Osteocyte (in vitro differentiated cells): ENCODE measurements around the gene ANGPTL1. TPM values are rescaled to one million over a fixed set of nuclear protein-coding genes. Genes with fewer than 3 reads are reported as not detected.
"Not testable (repeated sequence)": the region's sequence is repeated elsewhere in the genome, so short reads cannot be mapped to it uniquely, and the experiment has no call there.

ENCODE experiments used
- DNase-seq: peaks from one replicate; pipeline ENCODE4 v3.0.0; 2021; ENCODE audit warnings: mixed read lengths; ENCODE audit not compliant: unreplicated experiment; ENCODE audit errors: extremely low spot score
- H3K27ac Mint-ChIP-seq: one replicate; pipeline ENCODE4 v1.8.0; 2021; ENCODE audit warnings: mild to moderate bottlenecking, mixed read lengths; ENCODE audit not compliant: unreplicated experiment
- H3K27me3 Mint-ChIP-seq: one replicate; pipeline ENCODE4 v1.8.0; 2021; ENCODE audit warnings: mixed read lengths; ENCODE audit not compliant: unreplicated experiment
- H3K36me3 Mint-ChIP-seq: one replicate; pipeline ENCODE4 v1.8.0; 2021; ENCODE audit warnings: mixed read lengths; ENCODE audit not compliant: unreplicated experiment
- H3K4me1 Mint-ChIP-seq: one replicate; pipeline ENCODE4 v1.8.0; 2021; ENCODE audit warnings: mixed read lengths; ENCODE audit not compliant: unreplicated experiment
- H3K4me3 Mint-ChIP-seq: one replicate; pipeline ENCODE4 v1.8.0; 2021; ENCODE audit warnings: mild to moderate bottlenecking, moderate library complexity, mixed read lengths; ENCODE audit not compliant: unreplicated experiment
- H3K9me3 Mint-ChIP-seq: one replicate; pipeline ENCODE4 v1.8.0; 2021; ENCODE audit warnings: mixed read lengths; ENCODE audit not compliant: unreplicated experiment
- total RNA-seq: library from RNA; stranded (reverse); gene quantifications from 2 replicates; pipeline ENCODE4 v1.2.1, GENCODE V29; 2021
- TF ChIP-seq, protein P1 (sequence below): fragments of 200-600 bp; sonication (generic); IDR thresholded peaks from 2 replicates; pipeline ENCODE4 v1.5.0; 2021; ENCODE audit warnings: antibody characterized with exemption, mild to moderate bottlenecking, moderate library complexity

ANGPTL1 gene
- total RNA-seq, 1 donor from 2014 or later, result 0.43 TPM

DNA sequence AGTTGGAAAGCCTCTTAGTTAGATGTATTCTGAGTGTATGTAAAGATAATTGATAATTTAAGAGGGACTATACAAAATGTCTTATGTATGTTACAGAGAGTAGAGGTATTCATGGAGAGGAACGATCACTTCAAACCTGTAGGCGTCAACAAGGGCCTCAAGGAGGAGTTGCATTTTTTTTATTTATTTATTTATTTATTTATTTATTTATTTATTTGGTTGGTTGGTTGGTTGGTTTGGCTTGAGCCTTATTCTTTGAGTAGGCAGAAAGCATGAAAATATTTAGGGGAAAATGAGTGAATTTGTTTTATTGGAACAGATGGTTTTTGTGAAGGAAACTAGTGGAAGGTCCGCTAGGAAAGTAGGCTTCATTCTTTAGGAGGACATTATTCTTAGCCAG lies 8.5 kb downstream of the ANGPTL1 start:
- H3K27me3 Mint-ChIP-seq, result no peaks in the 10 kb centered on the region
- peaks cover 2% of the 10 kb centered on the region for H3K36me3 Mint-ChIP-seq
- no peaks in the 10 kb centered on the region for H3K9me3 Mint-ChIP-seq
- H3K4me3 Mint-ChIP-seq, result no peak overlapping the region
- H3K27ac Mint-ChIP-seq, result no peak overlapping the region
- TF ChIP-seq, protein P1, sequence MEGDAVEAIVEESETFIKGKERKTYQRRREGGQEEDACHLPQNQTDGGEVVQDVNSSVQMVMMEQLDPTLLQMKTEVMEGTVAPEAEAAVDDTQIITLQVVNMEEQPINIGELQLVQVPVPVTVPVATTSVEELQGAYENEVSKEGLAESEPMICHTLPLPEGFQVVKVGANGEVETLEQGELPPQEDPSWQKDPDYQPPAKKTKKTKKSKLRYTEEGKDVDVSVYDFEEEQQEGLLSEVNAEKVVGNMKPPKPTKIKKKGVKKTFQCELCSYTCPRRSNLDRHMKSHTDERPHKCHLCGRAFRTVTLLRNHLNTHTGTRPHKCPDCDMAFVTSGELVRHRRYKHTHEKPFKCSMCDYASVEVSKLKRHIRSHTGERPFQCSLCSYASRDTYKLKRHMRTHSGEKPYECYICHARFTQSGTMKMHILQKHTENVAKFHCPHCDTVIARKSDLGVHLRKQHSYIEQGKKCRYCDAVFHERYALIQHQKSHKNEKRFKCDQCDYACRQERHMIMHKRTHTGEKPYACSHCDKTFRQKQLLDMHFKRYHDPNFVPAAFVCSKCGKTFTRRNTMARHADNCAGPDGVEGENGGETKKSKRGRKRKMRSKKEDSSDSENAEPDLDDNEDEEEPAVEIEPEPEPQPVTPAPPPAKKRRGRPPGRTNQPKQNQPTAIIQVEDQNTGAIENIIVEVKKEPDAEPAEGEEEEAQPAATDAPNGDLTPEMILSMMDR, result no peak
- no peak for DNase-seq
- peaks cover 2% of the 10 kb centered on the region for H3K4me1 Mint-ChIP-seq

DNA sequence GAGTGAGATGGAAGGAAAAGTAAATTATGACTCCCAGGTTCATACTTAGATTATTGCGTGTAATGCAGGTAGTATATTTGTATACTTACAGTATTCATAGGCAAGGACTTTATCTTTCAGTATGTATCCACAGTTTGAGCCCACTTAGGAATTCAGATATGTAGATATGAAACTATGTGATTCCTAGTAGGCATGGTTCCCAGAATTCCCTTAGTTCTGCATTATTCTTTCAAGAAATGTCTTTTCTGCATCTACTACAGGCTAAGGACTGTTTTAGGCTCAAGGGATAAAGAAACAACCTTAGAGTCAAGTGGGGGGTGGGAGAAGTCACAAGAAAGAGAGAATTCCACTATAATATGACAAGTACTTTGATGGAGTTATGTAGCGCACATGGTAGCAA lies 13.8 kb downstream of the ANGPTL1 start:
- DNase-seq, result no peak
- Mint-ChIP-seq H3K9me3 (no peaks in the 10 kb centered on the region), H3K27ac (no peak overlapping the region), H3K36me3 (peaks cover 2% of the 10 kb centered on the region), H3K27me3 (no peaks in the 10 kb centered on the region), H3K4me1 (no peaks in the 10 kb centered on the region), H3K4me3 (no peak overlapping the region)
- TF ChIP-seq, protein P1, result no peak

DNA sequence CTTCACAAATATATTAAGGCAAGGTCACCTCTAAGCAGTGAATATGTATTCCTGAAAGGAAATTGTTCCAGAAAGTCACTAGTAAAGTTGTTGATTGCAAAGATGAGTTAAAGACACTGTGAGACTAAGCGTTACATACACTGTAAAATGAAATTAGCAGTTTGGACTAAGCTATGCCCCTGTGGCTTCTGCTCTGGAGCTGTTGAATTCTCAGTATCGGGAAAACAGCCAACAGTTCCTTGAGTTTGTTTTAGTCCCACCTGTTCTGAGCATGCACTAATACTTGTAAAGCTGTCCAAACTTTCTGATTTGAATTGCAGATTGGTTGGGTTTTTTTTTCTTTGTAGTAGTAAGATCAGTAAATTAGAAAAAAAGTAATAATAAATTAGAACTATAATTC lies 21.0 kb downstream of the ANGPTL1 start:
- Mint-ChIP-seq H3K9me3 (no peaks in the 10 kb centered on the region), H3K27me3 (no peaks in the 10 kb centered on the region), H3K4me1 (peaks cover 14% of the 10 kb centered on the region), H3K27ac (no peak overlapping the region), H3K4me3 (no peak overlapping the region), H3K36me3 (no peaks in the 10 kb centered on the region)
- TF ChIP-seq, protein P1, result no peak
- DNase-seq, result no peak

DNA sequence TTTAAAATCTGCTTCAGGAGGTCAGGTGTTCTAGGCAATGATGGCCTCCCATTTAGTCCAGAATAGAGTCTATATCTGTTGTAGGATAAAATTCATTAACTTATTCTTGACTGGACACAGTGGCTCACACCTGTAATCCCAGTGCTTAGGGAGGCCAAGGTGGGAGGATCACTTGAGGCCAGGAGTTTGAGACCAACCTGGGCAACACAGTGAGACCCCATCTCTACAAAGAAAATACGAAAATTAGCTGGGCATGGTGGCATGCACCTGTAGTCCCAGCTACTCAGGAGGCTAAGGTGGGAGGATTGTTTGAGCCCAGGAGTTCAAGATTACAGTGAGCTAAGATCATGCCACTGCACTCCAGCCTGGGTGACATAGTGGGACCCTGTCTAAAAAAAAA lies 23.0 kb downstream of the ANGPTL1 start:
- H3K4me3 Mint-ChIP-seq, H3K27me3 Mint-ChIP-seq, H3K9me3 Mint-ChIP-seq, H3K36me3 Mint-ChIP-seq, DNase-seq, H3K27ac Mint-ChIP-seq: not testable (repeated sequence)
- H3K4me1 Mint-ChIP-seq, result peaks cover 14% of the 10 kb centered on the region

DNA sequence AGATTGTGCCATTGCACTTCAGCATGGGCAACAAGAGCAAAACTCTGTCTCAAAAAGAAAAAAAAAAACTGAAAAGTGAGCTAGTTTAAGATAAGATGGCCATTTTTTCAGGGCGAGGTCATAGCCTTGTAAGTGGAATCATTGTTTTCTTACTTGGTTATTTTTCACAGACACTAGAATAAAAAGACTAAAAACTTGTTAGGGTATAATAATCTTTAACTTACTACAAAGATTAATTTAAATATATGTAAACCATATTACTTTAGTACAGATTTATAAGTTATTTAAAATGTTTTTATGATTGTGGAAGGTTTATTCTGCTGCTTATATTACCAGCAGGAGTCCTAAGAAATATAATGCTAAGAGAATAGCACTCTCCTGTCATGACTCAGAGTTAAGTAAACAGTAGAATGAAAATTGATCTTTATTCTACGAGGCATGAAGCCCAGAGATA lies 23.5 kb downstream of the ANGPTL1 start:
- Mint-ChIP-seq H3K9me3 (no peaks in the 10 kb centered on the region), H3K27me3 (no peaks in the 10 kb centered on the region), H3K4me3 (no peak overlapping the region), H3K36me3 (no peaks in the 10 kb centered on the region), H3K27ac (no peak overlapping the region), H3K4me1 (peaks cover 14% of the 10 kb centered on the region)
- TF ChIP-seq, protein P1, result no peak
- no peak for DNase-seq

DNA sequence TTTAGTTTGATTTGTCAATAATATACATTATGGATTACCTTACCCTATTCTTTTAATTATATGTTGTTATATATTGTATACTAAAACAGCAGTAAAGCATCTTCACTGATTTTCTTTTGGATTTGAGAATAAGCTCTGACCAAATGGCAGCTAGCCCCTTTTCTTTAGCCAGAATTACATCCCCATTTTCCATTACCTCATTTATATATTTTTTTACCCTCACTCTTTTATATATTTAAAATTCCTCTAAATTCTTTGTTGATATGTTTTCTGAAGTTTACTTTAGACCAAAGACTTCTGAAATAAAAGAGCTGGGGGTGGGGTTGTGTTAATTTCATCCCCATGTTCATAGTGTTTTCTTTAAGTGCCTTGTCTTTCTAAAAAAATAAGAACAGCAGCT lies 24.6 kb downstream of the ANGPTL1 start:
- Mint-ChIP-seq H3K4me3 (no peak overlapping the region), H3K4me1 (peaks cover 14% of the 10 kb centered on the region), H3K9me3 (no peaks in the 10 kb centered on the region), H3K36me3 (no peaks in the 10 kb centered on the region), H3K27ac (peak overlapping the region; percentile 1), H3K27me3 (no peaks in the 10 kb centered on the region)
- DNase-seq, result no peak
- TF ChIP-seq, protein P1, result no peak
